Erythroblast (primary cell): ENCODE measurements around the gene DIP2C.

Source experiments
- GATA1 ChIP-seq: IDR thresholded peaks from 2 replicates; pipeline ENCODE4 v1.6.1; 2011; ENCODE audit warnings: low read depth, mild to moderate bottlenecking, control low read depth, low read length, moderate library complexity
- POLR2A ChIP-seq: IDR thresholded peaks from 2 replicates; pipeline ENCODE4 v1.6.1; 2011; ENCODE audit warnings: mild to moderate bottlenecking, low read length

DNA sequence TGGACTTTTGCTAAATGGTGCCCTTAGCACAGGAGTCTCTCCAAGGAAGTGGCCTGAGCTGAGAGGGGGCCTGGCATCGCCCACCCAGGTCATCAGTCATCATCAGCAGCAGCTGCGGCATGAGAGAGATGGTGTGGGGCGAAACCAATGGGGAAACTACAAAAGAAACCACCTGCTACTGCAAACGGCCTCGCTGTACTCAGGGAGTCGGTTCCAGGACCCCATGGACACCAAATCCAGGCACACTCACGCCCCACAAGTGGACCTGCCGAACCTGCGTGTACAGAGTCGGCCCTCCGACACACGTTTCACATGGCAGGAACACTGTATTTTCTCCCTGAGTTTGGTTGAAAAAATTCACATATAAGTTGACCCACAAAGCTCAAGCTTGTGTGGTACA is 37.8 kb downstream of the DIP2C start:
- TF ChIP-seq POLR2A = no peak
- no peak for TF ChIP-seq GATA1
